ENCODE data around the gene BMPR1B.
A peak's percentile ranks its signal among the peaks of the same experiment; 100 is the strongest.
"Not testable (repeated sequence)": the region's sequence is repeated elsewhere in the genome, so short reads cannot be mapped to it uniquely, and the experiment has no call there.

Gene BMPR1B

DNA sequence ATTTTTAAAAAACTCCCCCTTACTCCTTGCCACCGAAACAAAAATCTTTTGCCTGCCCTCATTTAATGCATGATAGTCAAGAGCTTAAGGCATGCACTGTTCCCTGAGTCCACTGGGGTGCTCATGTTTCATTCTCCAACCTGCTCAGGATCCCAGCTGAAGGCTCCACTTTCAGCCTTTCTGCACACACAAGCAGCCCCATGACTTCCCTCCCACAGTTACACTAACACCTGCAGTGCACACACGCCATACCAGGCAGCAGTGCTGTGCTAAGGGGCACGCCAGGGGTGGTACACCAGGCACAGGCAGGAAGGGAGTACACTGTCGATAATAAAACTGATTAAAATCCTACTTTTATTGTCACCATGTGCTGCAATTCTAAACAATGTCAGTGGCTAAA is 385.2 kb downstream of the BMPR1B start:
- DNase-seq (ENCODE audit: low read depth), result peak; percentile 14

DNA sequence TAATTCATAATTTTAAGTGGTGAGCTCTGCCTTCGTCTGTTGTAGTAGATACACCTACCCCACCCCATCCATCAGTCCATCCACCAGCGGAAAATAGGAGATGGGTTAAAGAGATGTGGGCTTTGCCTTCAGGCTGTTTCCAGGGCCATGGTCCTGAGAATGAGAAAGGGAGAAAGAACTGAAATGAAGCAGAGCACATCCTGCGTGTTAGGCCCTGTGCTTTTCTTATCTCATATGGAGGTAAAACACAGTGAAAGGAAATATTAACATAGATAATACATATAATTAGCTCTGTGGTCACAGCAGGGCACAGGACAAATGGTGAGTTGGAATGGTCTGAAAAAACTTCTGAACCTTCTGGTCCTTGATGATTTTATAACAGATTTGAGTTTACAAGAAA is 393.5 kb downstream of the BMPR1B start:
- no peak for DNase-seq (ENCODE audit: low read depth)

DNA sequence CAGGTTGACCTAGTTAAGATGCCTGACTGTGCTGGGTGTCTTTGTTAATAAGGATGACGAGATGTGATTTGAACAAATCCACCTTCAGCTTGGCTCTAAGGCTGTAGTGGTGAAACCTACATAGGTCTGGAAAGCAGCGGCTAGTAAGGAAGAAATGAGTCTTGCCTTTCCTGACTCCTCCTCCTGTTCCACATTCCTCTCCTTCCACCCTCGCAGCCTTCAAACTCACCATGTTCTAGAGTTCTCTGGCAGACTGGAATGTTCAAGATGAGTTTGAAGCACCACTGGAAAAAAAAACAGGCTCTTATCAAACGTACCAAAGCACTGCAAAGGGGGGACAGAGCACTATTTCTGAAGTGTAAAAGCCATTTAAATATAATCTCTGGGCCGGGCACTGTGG is 395.4 kb downstream of the BMPR1B start:
- DNase-seq (ENCODE audit: low read depth), result peak; percentile 43

GRCh38 chr4:95155759-95156451 is 398.1 kb downstream of the BMPR1B start:
- DNase-seq (ENCODE audit: low read depth), result peak; percentile 66

- no peak for DNase-seq (ENCODE audit: low read depth)
Measured at GRCh38 chr4:95156452-95156765, 398.7 kb downstream of the BMPR1B start.

GRCh38 chr4:95157596-95157995 is 399.8 kb downstream of the BMPR1B start:
- DNase-seq (ENCODE audit: low read depth), result no peak

DNA sequence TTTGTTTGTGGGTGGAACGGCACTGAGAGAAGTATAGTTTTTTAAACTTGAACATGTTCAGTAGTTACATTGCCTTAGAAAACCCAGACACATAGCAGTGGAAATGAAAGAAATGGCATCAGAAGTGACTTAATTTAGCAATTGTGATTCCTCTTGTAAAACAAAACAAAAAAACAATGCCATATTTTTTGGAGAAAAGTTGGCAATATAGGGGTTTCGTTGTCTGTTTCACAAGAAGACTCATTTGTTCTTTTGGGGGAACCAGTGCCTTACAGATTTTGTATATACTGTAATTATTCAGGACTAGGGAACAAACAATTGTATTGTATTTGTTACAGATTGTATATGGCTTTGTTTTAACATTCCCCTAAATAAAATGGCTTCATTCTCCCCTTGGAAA is 400.3 kb downstream of the BMPR1B start:
- DNase-seq (ENCODE audit: low read depth), result no peak

DNA sequence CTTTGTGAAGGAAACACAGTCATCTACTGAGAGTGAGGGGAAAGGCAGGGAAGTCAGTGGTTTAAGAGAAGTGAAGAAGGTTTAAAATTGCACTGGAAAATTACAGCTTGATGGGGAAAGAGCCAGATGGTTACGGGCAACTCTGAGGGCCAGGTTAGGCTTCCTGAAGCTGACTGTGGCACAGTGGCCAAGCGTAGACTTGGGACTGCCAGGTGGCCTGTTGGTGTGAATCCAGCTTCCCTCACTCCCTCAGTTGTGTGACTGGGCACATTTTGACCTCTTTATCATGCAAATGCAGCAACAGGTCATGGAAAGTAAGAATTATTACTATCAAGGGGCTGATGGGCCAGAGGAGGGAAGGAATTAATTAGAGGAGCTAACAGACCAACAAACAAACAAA is 400.9 kb downstream of the BMPR1B start:
- DNase-seq (ENCODE audit: low read depth), result no peak

GRCh38 chr4:95159384-95159783 is 401.6 kb downstream of the BMPR1B start:
- no peak for DNase-seq (ENCODE audit: low read depth)

DNA sequence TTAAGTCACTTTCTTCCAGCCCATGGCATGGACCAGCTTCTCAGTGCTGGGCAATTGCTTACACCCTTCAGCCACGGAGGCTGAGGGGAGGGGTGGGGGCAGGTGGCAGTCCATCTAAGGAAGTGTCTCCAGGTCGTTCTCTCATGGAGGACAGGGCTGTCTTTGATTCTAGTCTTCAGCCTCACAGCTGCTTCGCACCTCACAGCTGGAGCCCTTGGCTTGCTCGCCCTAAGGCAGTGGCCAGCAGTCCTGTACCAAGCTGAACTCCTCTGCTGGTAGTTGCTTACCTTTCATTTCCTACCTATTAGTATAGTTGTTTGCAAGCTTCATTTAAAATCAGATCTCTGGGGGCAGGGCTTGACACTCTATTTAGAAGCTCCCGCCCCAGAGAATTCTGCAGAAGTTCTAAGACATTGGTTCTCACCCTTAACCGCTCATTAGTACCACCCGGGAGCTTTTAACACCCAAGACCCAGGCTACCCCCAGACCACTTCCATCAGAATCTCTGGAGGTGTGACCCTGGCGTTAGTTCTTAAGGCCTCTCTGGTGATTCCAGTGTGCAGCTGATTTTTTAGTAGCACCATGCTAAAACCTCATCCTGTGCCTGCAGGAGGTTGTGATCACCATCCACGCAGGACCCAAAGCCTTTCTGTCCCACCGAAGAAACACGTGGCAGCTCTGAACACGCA is 404.2 kb downstream of the BMPR1B start:
- no peak for DNase-seq (ENCODE audit: low read depth)

DNA sequence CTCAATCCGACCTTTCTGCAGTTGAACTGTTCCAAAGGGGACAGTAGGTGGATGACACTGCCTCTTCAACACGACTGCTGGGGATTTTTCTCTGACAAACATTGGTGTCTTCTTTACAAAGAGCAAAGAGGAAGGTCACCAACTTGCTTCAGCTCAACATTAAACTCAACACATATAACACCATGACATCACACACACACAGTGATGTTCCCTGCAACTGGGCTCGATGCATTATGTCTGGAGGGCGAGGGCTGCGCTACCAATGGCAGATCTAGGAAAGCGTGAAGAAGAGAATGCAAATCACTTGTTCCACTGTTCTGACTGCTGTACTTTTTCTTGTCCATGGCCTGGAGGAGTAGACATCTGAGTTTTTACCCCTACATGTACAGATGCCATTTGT is 405.1 kb downstream of the BMPR1B start:
- no peak for DNase-seq (ENCODE audit: low read depth)

- DNase-seq (ENCODE audit: low read depth), result peak; percentile 68
Measured at GRCh38 chr4:95165926-95166524, 408.3 kb downstream of the BMPR1B start.

DNA sequence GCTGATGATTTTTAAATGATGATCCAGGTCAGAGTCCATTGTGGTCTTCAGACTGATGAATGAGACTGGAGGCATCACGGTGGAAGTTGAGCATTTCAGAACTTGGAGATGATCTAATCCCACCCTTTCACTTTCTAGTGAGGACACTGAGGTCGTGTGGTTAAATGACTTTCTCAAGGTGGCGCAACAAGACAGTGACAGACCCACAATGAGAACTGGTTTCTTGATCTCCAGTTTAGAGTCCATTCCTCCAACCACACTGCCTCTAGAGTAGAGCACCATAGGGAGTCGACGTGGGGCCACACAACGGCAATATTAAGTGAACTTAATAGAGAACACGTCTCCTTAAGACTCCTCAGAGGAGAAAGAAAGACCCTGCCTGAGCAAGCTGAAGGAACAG is 410.1 kb downstream of the BMPR1B start:
- DNase-seq (ENCODE audit: low read depth), result no peak

GRCh38 chr4:95170176-95170575 is 412.4 kb downstream of the BMPR1B start:
- no peak for DNase-seq (ENCODE audit: low read depth)

DNA sequence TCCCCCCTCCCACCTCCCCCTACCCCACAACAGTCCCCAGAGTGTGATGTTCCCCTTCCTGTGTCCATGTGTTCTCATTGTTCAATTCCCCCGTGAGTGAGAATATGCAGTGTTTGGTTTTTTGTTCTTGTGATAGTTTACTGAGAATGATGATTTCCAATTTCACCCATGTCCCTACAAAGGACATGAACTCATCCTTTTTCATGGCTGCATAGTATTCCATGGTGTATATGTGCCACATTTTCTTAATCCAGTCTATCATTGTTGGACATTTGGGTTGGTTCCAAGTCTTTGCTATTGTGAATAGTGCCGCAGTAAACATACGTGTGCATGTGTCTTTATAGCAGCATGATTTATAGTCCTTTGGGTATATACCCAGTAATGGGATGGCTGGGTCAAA is 413.6 kb downstream of the BMPR1B start:
- DNase-seq (ENCODE audit: low read depth), result not testable (repeated sequence)

GRCh38 chr4:95178938-95179337 is 421.2 kb downstream of the BMPR1B start:
- DNase-seq (ENCODE audit: low read depth), result peak; percentile 13

- no peak for DNase-seq (ENCODE audit: low read depth)
Measured at GRCh38 chr4:95180531-95181242, 422.9 kb downstream of the BMPR1B start.

DNA sequence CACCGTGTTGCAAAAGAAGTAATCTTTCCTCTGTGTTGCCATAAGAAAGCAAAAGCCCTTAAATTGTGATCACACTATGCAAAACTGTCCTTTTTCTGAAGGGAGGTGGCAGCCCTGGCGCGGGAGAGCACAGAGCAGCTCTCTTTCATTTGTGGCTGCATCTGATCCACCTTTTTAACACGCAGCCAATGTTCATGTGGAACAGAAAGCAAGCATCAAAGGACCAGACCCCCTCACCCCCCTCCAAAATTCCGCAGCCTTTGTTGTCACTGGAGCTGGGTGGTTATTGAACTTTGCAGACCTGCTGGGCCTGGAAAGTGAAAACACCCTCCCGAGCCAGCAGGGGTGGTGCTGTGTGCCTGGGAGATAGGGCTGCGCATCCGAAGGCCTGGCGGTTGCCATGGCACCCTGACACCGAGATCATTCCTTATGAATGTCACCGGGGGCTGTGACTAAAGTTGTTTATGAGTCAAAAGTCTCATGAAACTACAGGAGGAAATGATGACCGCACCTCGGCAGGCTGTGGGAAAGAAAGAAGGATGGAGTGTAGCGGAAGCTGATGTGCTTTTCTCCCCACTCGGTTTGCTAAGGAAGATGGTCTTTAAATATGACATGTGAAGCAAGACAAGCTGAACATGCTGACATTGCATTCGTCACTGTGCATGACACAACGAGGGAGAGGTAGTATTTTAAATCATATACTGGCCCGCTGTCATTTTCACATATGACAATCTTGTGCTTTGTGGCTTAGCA is 423.7 kb downstream of the BMPR1B start:
- DNase-seq (ENCODE audit: low read depth), result peak; percentile 14

DNA sequence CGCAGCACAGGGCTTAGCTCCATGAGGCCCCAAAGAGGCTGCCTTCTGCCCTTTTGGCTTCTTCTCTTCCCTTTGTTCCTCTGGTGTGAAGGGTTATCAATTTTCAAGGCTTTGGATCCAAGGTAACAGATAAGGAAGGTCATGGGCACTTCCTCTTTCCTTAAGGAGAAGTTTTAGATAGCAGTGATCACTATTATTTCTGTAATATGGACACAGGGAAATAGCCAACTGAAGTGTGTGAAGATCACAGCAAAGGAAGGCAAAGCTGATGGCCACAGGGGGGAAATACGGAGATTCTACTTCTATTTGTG is 424.2 kb downstream of the BMPR1B start:
- DNase-seq (ENCODE audit: low read depth), result no peak

DNA sequence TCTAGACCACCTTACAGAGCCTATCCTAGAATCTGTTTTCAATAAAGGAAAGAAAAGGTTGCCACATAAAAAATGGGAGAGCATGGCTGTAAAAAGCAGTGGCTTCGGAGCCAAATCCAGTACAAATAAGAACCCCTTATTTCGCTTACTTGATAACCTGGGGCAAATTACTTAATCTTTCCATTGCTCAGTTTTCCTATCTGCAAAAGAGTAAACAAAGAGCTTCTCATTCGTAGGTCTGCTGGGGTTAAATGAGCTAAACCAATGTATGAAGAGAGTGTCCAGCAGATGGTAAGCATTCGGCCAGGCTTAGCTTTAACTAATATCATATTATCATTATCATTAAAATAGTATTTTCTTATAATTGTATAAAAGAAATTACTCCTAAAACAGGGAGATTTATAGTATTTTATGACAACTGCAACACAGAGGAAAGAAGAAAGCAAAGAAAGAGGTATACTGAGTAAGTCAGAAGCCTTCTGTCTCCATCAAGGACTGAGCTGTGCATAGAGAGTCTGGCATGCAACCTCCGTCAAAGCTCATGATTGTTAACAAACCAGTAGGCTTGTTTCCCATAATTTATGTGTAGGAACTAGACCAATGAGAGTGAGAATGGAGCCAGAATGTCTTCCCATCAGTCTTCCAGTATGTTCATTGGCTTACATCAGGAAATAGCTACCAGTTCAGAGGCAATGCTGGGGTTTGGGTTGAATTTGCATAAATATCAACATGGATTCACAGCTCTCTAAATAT is 426.1 kb downstream of the BMPR1B start:
- no peak for DNase-seq (ENCODE audit: low read depth)

GRCh38 chr4:95186666-95187065 is 428.9 kb downstream of the BMPR1B start:
- no peak for DNase-seq (ENCODE audit: low read depth)
